Midbrain (tissue), 1 donor: Measurements from ENCODE around the gene FAM216A.
"Not testable (repeated sequence)": the region's sequence is repeated elsewhere in the genome, so short reads cannot be mapped to it uniquely, and the experiment has no call there.

Experiments
- DNase-seq: peaks from one replicate; lab custom pipeline; 2025; lab: John Stamatoyannopoulos, UW

FAM216A gene, protein sequence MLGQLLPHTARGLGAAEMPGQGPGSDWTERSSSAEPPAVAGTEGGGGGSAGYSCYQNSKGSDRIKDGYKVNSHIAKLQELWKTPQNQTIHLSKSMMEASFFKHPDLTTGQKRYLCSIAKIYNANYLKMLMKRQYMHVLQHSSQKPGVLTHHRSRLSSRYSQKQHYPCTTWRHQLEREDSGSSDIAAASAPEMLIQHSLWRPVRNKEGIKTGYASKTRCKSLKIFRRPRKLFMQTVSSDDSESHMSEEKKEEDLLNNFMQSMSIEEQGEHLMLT

DNA sequence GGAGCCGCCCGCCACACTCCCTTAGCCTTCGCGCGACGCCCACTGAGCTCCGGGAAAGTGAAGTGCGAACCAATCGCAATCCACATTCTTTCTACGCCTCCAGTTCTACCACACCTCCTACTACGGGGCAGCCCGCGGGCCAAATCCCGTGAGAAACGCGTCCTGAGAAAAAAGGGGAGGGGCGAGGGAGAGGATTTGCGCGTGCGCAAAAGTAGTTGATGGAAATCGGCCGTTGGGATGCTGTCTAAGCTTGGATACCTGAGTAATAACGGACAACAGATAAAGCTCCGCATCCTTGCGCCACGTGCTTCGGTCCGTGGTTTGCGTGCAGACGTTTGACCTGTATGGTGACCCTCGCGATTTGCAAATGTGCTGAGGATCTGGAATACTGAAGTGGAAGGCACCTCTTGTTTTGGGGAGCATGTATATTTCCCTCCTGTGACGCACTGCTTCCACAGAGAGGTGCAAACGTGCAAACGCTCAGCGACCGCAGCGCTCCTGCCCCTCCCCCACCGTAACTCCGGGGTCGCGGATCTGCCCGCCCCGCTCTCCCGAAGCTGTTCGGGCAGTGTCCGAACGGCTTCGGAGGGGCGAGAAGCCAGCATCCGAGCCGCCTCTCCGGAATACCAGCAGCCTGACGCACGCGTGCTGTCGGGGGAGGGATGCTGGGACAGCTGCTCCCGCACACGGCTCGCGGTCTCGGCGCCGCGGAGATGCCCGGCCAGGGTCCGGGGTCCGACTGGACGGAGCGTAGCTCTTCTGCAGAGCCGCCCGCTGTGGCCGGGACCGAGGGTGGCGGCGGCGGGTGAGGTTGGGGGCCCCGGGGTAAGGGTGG, at the start of gene FAM216A, which contains the start of gene GPN3:
Gene FAM216A, plus strand, starts transcription at position 632 of the 835 bp plus-strand sequence. Its CDS starts 31 bp downstream, at position 663.
Gene GPN3, minus strand, starts transcription at position 44 of the 835 bp plus-strand sequence. CDS start 54 bp downstream, outside the sequence.
- DNase-seq, result peak; percentile 97

DNA sequence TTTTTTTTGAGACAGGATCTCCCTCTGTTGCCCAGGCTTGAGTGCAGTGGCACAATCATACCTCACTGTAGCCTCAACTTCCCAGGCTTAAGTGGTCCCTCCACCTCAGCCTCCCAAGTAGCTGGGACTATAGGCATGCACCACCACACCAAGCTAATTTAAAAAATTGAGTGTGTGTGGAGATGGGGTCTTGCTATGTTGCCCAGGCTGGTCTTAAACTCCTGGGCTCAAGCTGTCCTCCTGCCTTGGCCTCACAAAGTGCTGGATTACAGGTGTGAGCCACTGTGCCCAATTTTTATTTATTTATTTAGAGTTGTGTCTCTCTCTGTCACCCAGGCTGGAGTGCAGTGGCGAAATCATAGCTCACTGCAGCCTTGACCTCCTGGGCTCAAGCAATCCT, 48.0 kb upstream of the FAM216A start:
- DNase-seq, result not testable (repeated sequence)

DNA sequence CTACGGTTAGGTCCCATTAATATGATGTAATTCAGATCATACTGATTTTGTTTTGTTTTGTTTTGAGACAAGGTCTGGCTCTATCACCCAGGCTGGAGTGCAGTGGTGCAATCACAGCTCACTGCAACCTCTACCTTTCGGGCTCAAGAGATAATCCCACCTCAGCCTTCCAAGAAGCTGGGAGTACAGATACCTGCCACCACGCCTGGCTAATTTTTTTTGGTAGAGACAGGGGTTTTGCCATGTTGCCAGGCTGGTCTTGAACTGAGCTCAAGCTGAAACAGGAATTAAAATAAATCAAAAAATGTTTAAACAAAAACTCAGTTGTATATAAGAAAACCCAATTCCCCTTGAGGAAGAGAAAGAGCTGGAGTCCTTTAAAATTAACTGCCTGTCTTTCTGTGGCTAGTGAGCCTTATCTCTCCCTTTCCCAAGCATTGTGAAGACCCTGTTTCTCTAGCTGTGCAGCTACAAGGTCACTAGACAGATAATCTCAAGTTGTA, 47.4 kb upstream of the FAM216A start:
- DNase-seq, result no peak

DNA sequence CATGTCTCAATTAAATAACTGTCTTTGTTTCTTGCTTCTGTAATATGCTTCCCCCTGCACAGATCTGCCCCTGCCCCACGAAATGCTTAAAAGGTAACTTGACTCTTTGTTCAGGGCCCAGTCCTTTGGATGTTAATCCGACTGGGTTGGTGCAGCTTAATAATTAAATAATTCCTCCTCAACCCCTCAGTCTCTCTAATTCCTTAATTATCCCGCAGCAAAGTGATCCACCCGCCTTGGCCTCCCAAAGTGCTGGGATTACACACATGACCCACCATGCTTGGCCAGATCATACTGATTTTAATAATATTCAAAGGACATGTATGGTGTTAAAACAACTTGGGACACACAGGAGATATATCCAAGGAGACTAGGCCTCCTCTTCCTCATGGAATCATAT, 46.9 kb upstream of the FAM216A start:
- no peak for DNase-seq

DNA sequence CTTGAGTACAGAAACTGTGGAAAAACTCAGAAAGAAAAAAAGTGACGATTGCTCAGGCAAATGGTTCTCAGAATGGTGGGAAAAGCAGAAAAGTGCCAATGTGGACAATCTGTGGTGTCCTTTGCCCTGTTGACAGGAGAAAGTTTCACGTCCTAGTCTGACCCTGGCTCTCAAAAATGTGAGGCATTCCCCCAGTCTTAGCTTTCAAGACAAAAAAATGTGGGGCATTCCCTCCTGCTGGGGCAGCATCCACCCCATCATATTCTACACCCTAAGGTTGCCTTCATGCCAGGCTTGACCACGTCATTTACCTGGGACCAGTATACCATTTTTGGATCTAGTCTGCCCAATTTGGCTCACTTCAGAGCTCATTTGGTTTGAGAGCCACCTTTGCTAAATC, 44.4 kb upstream of the FAM216A start:
- no peak for DNase-seq

DNA sequence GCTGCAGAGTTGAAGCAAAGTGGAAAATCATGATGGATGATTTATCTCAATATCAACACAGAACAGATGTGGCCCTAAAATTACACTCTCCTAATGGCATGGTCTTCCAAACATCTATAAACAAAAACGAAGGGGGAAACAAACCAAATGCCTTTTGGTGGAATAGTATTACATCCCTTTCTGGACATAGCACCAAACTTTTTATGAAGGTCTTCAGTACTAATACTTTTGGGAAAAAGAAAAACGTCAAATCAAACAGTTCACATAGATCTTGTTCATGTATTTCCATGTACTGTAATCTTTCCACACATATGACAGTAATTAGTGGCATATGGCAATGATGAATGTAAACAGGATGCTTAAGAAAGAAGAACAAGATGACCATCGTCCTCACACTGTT, 42.2 kb upstream of the FAM216A start:
- no peak for DNase-seq

DNA sequence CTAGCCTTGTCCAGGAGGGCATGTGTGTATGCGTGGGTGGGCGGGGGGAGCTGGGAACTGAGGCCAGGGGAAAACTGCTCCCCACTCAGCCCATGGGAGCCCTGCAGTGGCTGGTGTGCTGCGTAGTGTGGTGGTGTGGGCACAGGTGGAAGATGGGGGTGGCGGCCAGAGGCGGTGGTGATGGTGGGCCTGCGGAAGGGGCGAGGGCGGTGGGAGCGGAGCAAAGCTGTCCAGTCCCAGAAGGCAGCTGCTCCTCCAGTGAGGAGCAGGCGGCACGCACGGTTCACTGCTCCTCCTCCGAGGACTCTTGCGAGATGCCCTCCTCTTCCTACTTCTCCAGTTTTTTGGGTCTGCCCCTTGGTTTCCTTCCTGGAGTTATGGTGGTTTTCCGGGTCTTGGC, 39.0 kb upstream of the FAM216A start:
- not testable (repeated sequence) for DNase-seq

DNA sequence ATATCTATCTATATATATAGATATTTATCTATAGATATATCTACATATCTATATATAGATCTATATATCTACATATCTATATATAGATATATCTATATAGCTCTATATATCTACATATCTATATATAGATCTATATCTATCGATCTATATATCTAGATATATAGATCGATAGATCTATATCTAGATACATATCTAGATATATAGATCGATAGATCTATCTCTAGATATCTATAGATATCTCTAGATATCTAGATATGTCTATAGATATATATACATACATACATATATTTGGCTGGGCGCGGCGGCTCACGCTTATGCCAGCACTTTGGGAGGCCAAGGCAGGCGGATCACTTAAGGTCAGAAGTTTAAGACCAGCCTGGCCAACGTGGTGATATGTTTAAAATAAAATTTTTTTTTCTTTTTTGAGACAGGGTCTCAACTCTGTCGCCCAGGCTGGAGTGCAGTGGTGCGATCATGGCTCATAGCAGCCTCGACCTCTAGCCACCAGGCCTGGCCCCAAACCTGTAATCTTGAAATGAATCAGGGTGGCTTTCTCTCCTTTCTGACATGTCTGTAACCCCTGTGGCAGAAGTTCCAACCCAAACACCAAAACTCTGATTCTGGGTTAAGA, 36.6 kb upstream of the FAM216A start:
- no peak for DNase-seq

DNA sequence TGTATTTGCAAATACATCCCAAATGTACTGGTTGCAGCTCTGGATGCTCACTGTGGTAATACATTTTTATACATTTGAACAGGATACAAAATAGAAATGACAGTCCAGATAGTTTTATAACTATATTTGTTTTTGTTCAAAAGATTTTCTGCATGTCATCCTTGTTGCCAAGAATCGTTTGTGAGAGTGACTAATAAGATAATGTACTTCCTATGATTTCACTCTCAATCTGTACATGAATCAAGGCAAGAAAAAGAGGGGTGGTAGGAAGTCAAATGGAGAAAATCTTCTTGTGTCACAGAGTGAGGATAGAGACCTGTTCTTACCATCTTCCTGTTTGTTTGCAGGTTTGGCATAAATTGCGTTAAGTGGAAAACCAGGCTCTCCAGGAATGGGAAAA, 32.4 kb upstream of the FAM216A start:
- DNase-seq, result no peak

DNA sequence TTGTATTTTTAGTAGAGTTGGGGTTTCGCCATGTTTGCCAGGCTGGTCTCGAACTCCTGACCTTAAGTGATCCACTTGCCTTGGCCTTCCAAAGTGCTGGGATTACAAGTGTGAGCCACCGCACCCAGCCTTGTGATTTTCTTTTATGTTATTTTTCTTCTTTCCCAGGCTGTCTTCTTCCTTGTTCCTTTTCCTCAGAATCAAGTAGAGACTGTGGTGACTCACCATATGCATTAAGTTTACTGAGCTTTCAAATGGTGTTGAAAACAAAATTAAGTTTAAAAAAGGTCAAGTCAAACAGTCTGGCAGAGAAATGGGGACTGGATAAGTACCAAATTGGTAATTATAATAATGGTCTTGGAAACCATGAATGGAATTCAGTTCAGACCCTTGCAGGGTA, 24.2 kb upstream of the FAM216A start:
- no peak for DNase-seq

DNA sequence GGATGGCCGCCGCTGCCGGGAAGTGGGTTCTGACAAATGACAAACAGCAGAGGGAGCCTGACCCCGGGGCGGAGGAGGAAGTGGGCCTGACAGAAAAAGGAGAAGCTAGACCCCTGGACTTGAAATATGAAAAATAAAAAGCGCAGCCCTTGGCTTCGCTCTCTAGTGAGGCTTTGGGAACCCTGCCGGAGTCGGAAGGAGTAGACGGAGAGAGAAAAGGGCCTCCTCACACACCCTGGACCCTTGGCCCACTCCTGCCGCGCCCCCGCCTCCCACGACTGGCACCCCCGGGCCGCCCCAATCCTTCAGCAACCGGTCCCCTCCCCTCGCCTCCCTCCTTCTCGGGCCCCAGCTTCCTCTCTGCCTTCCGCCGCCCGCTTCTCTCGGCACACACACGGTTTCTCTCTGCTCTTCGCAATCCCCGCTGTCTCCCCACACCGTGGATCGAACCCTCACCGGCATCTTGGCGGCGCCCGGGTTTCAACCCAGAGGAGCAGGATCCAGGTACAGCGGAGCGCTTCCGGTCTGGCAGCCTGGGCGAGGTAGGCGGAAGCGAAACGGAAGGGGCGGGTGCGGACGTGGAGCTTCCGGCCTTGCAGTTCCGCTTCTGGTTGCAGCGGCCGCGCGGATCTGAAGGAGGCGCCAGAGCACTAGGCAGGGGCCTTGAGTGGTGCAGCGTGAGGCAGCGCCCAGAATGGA, 18.7 kb upstream of the FAM216A start, which contains the start of gene ARPC3:
Gene ARPC3, minus strand, starts transcription at position 539 of the 699 bp plus-strand sequence. Its CDS starts 77 bp downstream, at position 462.
- peak; percentile 95 for DNase-seq

DNA sequence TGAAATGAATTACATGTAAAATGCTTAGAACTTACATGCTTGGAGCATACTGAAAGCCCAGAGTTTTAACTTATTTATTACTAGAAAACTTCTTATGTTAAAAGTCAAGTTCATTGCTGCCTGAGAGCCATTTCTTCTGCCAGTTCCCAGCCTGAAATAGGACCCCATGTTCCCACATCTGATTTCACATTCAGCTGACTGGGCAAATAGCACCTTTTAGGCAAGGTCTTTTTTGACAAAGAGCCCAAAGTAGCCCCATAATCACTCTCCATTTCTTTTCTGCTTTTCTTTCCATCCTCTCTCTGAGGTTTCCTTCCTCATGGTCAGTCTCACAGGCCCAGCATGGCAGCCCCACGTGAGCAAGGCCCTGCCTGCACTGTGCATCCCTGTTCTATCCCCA, 17.4 kb upstream of the FAM216A start:
- no peak for DNase-seq

DNA sequence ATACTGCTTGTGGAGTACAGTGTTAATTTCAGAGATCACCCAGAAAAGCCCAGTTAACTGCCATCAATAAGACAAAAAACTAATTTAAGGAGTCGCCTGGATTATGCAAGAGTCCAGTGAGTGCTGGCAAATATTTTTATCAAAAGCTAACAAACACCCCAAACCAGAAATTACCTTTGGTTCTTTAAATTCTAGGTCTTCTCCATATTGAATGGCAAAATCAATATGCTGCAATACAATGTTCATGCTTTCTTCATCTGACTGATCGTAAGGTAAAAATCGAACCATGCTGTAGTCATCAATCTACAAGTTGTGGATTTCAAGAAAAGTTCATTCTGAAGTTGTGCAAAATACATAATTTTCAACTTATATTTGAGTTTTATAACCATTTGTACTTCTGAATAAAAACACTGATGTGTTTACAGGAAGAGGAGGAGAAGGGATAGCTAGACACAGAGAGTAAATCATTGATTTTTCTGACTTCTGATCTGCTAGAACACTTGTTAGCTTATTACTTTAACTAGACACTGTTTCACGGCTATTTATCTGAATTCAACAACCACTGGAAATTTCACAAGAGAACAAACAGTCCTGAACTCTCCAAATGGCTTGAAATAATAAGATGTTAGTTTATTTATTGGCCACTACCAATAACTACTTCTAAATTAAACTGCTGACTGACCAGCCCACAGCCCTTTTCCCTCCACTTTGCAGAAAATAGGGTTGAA, 14.9 kb upstream of the FAM216A start:
- DNase-seq, result no peak

DNA sequence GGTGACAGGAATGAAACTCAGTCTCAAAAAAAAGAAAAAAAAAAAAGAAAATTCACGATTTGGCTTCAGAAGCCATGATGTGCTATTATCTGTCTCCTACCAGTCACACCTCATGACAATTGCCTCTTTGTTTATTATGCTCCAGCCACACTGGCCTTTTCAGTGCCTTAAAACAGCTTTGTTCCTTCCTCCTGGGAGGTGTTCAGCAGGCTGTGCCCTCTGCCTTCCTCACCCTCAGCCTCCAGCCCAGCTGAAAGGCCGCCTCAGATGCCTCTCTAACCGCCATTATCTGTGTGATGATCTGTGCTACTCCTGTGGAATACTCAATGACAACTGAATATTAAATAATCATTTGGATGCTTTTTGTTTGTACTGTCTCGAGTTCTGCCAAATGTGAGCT, 9.9 kb upstream of the FAM216A start:
- DNase-seq, result peak; percentile 3

DNA sequence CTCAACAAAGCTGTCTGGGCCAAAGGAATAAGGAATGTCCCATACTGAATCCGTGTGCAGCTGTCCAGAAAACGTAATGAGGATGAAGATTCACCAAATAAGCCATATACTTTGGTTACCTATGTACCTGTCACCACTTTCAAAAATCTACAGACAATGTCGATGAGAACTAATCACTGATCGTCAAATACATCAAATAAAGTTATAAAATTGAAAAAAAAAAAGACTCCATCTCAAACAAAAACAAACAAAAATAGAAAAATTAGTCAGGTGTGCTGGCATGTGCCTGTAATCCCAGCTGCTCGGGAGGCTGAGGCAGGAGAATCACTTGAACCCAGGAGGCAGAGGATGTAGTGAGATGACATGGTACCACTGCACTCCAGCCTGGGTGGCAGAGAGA, 7.5 kb upstream of the FAM216A start:
- not testable (repeated sequence) for DNase-seq

DNA sequence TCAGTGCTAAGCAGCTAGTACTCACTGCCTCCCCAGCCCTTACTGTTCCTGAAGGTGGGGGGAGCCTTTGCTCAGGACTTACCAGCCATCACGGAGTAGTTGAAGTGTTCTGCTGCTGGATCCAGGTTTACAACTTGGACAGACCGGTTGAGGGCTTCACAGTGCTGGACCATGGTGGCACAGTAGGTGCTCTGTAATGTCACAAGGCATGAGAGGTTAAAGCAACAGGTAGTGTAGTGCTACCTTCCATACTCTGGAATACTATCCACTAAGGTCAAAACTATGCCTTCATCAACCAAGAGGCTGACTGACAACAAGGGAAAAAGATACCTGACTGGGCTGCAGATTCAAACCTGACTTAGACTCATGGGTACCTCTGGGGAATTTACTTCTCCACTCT, 3.6 kb upstream of the FAM216A start:
- DNase-seq, result no peak

DNA sequence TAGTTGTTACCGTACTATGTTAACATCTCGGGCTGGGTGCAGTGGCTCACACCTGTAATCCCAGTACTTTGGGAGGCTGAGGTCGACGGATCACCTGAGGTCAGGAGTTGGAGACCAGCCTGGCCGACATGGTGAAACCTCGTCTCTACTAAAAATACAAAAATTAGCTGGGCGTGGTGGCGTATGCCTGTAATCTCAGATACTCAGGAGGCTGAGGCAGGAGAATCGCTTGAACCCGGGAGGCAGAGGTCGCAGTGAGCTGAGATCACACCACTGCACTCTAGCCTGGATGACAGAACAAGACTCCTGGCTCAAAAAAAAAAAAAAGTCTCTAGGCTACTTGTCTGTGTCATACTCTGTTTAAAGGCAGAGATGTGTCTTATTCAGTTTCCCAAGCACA, 2.9 kb upstream of the FAM216A start:
- not testable (repeated sequence) for DNase-seq

DNA sequence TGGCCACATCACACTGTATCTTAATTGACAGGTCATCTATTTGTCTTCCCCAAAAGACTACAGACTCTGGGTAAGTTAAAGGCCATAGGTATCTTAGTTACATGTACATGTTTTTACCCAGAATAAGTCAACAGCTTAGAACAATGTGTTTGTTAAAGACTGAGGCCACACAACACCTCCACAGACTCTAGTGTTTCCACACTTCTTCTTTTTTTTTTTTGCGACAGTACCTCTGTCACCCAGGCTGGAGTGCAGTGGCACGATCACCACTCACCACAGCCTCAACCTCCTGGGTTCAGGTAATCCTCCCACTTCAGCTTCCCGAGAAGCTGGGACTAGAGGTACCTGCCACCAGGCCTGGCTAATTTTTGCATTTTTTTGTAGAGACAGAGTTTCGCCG, 1.9 kb upstream of the FAM216A start:
- no peak for DNase-seq

DNA sequence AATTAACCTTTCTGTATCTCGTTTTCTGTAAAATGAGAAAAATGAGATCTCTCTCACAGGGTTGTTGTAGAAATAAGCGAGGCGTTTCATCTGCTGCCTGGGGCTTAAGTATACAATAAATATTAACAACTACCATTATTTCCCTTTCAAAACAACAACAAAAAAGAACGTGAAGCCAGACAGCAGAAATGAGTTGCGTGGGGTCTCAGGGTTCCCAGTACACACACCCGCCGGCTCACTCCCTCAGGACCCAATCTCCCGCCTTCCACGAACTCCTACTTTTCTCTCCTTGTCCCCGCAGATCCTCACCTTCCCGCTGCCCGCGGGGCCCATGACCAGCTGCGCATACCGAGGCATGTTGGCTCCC, 815 bp upstream of the FAM216A start:
- DNase-seq, result no peak

DNA sequence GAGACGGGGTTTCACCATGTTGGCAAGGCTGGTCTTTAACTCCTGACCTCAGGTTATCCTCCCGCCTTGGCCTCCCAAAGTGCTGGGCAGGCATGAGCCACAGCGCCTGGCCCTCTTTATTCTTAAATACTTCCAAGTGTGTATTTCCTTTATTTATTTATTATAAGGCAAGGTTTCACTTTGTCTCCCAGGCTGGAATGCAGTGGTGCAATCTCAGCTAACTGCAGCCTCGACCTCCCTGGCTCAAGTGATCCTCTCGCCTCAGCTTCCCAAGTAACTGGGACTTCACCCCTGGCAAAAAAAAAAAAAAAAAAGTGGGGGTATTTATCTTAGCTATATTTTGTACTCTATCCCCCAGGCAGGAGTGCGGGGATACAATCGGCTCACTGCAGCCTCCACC, 6.8 kb downstream of the FAM216A start:
- DNase-seq, result no peak
